T-helper 1 cell treated with Interleukin-12 subunit alpha and Interleukin-12 subunit beta and Interleukin-4 antibody, amounts not matched to agents 30 ng/mL and 1 ng/mL, for 36 hours (primary cell): Measurements from ENCODE around the gene TNFRSF1B. TPM values are rescaled to one million over a fixed set of nuclear protein-coding genes. Genes with fewer than 3 reads are reported as not detected.

Experiments used
- intact Hi-C: fragments of 100-400 bp; cut with micrococcal nuclease; formaldehyde crosslinking; loops from one replicate; pipeline ENCODE4 v1.15.1; 2024
- total RNA-seq: library from RNA; stranded (reverse); gene quantifications from 2 replicates; pipeline ENCODE4 v1.2.3, GENCODE V29; 2022

Gene TNFRSF1B
- 300 and 315 TPM in 2 replicates for total RNA-seq

- intact Hi-C loops = loop anchor here (1.0 kb wide), 1 partner anchor 10 kb away; no protein-coding TSS in a partner anchor
These were observed at the start of gene TNFRSF1B for GRCh38 chr1:12166834-12167492. Gene TNFRSF1B, plus strand, starts transcription at chr1:12166991. Its CDS starts 101 bp downstream, at chr1:12167092.

GRCh38 chr1:12121212-12122003 lies 45.4 kb upstream of the TNFRSF1B start:
- intact Hi-C loops = loop anchor here (10.0 kb wide), 1 partner anchor 313 kb away; no protein-coding TSS in a partner anchor

- intact Hi-C loops = loop anchor here (10.0 kb wide), 1 partner anchor 312 kb away; no protein-coding TSS in a partner anchor
These were observed 43.6 kb upstream of the TNFRSF1B start for GRCh38 chr1:12123172-12123571.

GRCh38 chr1:12124693-12125421 lies 41.9 kb upstream of the TNFRSF1B start:
- intact Hi-C loops = loop anchor here (1.0 to 10.0 kb wide), 6 partner anchors 25 to 534 kb away; no protein-coding TSS in a partner anchor

- intact Hi-C loops = loop anchor here (1.0 to 10.0 kb wide), 3 partner anchors 53 to 533 kb away; no protein-coding TSS in a partner anchor
These were observed 41.1 kb upstream of the TNFRSF1B start for GRCh38 chr1:12125422-12126355.

GRCh38 chr1:12126781-12127180 lies 40.0 kb upstream of the TNFRSF1B start:
- intact Hi-C loops = loop anchor here (10.0 kb wide), 1 partner anchor 308 kb away; no protein-coding TSS in a partner anchor

GRCh38 chr1:12127206-12127810 lies 39.5 kb upstream of the TNFRSF1B start:
- intact Hi-C loops = loop anchor here (10.0 kb wide), 1 partner anchor 307 kb away; no protein-coding TSS in a partner anchor

GRCh38 chr1:12128120-12128519 lies 38.7 kb upstream of the TNFRSF1B start:
- intact Hi-C loops = loop anchor here (10.0 kb wide), 1 partner anchor 307 kb away; no protein-coding TSS in a partner anchor

- intact Hi-C loops = loop anchor here (10.0 kb wide), 1 partner anchor 305 kb away; no protein-coding TSS in a partner anchor
These were observed 37.2 kb upstream of the TNFRSF1B start for GRCh38 chr1:12129624-12130023.

- intact Hi-C loops = no loop called here
These were observed 36.2 kb upstream of the TNFRSF1B start for GRCh38 chr1:12130466-12131130.

- intact Hi-C loops = loop anchor here (2.0 kb wide), 1 partner anchor 19 kb away; no protein-coding TSS in a partner anchor
These were observed 34.7 kb upstream of the TNFRSF1B start for GRCh38 chr1:12132078-12132477.

- intact Hi-C loops = no loop called here
These were observed 32.1 kb upstream of the TNFRSF1B start for GRCh38 chr1:12134716-12135115.

- intact Hi-C loops = no loop called here
These were observed 31.2 kb upstream of the TNFRSF1B start for GRCh38 chr1:12135612-12136011.

GRCh38 chr1:12136916-12137610 lies 29.7 kb upstream of the TNFRSF1B start:
- intact Hi-C loops = no loop called here

GRCh38 chr1:12138196-12139168 lies 28.3 kb upstream of the TNFRSF1B start:
- intact Hi-C loops = no loop called here

- intact Hi-C loops = no loop called here
These were observed 26.8 kb upstream of the TNFRSF1B start for GRCh38 chr1:12140016-12140415.

GRCh38 chr1:12140515-12141162 lies 26.2 kb upstream of the TNFRSF1B start:
- intact Hi-C loops = no loop called here
